Mesendoderm (in vitro differentiated cells): Measurements from ENCODE around the gene HMGXB3.

ENCODE experiments used
- DNase-seq: peaks from one replicate; pipeline ENCODE4 v3.0.0; 2013
- H2AK5ac ChIP-seq: 2 replicates; pipeline ENCODE4 v1.6.1; 2013; ENCODE audit warnings: low read length, inconsistent platforms
- H2BK120ac ChIP-seq: 2 replicates; pipeline ENCODE4 v1.6.1; 2013; ENCODE audit warnings: low read depth, mild to moderate bottlenecking, low read length, moderate library complexity, mixed read lengths
- H2BK15ac ChIP-seq: replicated peaks from 2 replicates; pipeline ENCODE4 v1.6.1; 2013; ENCODE audit warnings: low read depth, mild to moderate bottlenecking, moderate library complexity
- H2BK5ac ChIP-seq: 2 replicates; pipeline ENCODE4 v1.6.1; 2013; ENCODE audit warnings: low read length, inconsistent platforms
- H3K18ac ChIP-seq: 2 replicates; pipeline ENCODE4 v1.6.1; 2013; ENCODE audit warnings: mild to moderate bottlenecking, low read length, mixed read lengths
- H3K23ac ChIP-seq: one replicate; pipeline ENCODE4 v1.6.1; 2013; ENCODE audit warnings: low read length
- H3K27ac ChIP-seq: 2 replicates; pipeline ENCODE4 v1.5.1; 2013; ENCODE audit warnings: low read depth, mild to moderate bottlenecking, inconsistent platforms, low read length, moderate library complexity
- H3K27me3 ChIP-seq: 2 replicates; pipeline ENCODE4 v1.6.1; 2013; ENCODE audit warnings: low read length, control low read depth, mild to moderate bottlenecking, inconsistent platforms; ENCODE audit not compliant: insufficient read depth, poor library complexity
- H3K36me3 ChIP-seq: 2 replicates; pipeline ENCODE4 v1.6.1; 2013; ENCODE audit warnings: low read length, inconsistent platforms; ENCODE audit not compliant: control insufficient read depth, insufficient read depth
- H3K4ac ChIP-seq: one replicate; pipeline ENCODE4 v1.6.1; 2013; ENCODE audit warnings: low read depth, mild to moderate bottlenecking, low read length, moderate library complexity
- H3K4me1 ChIP-seq: 2 replicates; pipeline ENCODE4 v1.6.1; 2013; ENCODE audit warnings: low read depth, low read length, inconsistent platforms; ENCODE audit not compliant: control insufficient read depth
- H3K4me2 ChIP-seq: 2 replicates; pipeline ENCODE4 v1.6.1; 2013; ENCODE audit warnings: low read length
- H3K4me3 ChIP-seq: 2 replicates; pipeline ENCODE4 v1.5.1; 2013; ENCODE audit warnings: mild to moderate bottlenecking, low read length
- H3K56ac ChIP-seq: one replicate; pipeline ENCODE4 v1.6.1; 2013; ENCODE audit warnings: low read length
- H3K79me1 ChIP-seq: 2 replicates; pipeline ENCODE4 v1.6.1; 2013; ENCODE audit warnings: low read length, inconsistent platforms
- H3K79me2 ChIP-seq: 2 replicates; pipeline ENCODE4 v1.6.1; 2013; ENCODE audit warnings: mild to moderate bottlenecking, low read length; ENCODE audit not compliant: control insufficient read depth, insufficient read depth
- H3K9ac ChIP-seq: 2 replicates; pipeline ENCODE4 v1.6.1; 2013; ENCODE audit warnings: low read length, inconsistent platforms
- H4K5ac ChIP-seq: one replicate; pipeline ENCODE4 v1.6.1; 2013; ENCODE audit warnings: low read length
- H4K8ac ChIP-seq: one replicate; pipeline ENCODE4 v1.6.1; 2013; ENCODE audit warnings: low read depth, mild to moderate bottlenecking, control low read depth, low read length, moderate library complexity
- WGBS: extraction: QIAGEN DNeasy Blood & Tissue Kit; methylation state at CpG from one replicate; pipeline ENCODE4 v1.1.7; 2013; ENCODE audit warnings: low lambda C conversion rate, missing lambda C conversion rate; ENCODE audit not compliant: insufficient coverage; ENCODE audit errors: extremely low coverage; 5-methylcytosine and 5-hydroxymethylcytosine counted together

The HMGXB3 gene

DNA sequence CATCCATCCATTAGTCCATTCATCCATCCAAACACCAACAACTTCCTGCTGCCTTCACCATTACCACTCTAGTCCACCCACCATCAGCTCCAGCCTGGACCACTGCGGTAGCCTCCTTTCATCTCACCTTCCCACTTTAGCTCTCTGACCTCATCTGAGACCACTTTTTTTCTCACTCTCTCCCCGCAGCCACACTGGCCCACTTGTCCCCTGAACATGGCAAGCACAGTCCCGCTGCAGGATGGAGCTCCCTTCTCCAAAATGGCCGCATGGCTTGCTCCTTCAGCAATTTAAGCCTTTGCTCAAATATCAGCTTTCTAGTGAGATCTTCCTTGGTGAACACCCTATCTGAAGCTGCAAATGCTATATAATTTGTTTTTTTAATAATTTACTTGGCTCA is 74.7 kb downstream of the HMGXB3 start:
- WGBS, result no CpG with 5 or more reads among the region's 4 CpGs

DNA sequence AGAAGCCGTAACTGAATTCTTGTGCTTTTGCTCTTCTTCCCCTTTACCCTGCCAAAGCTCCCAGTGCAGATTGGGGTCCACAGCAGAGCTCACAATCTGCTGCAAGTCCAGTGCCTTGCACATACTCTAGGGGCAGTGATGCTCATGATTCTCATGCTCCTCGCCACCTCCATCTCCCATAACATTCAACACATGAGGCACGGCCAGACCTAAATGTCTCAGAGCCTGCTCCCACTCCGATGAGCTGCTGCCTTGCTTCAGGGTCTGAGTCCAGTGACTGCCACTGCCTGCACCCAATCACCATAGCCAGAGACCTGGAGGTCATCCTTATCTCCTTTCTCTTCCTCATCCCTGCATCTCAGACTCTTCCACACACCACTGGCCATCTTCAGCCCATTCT is 75.3 kb downstream of the HMGXB3 start:
- H3K27ac ChIP-seq, result no peak overlapping the region
- H2BK120ac ChIP-seq, result no peak overlapping the region
- no peak overlapping the region for H3K23ac ChIP-seq
- H3K4me2 ChIP-seq, result no peak overlapping the region
- H4K8ac ChIP-seq, result no peak overlapping the region
- no peak overlapping the region for H4K5ac ChIP-seq
- no peak overlapping the region for H2BK5ac ChIP-seq
- H3K79me2 ChIP-seq, result no peaks in the 10 kb centered on the region
- no peak overlapping the region for H3K4ac ChIP-seq
- H3K27me3 ChIP-seq, result no peaks in the 10 kb centered on the region
- H3K79me1 ChIP-seq, result no peaks in the 10 kb centered on the region
- no CpG with 5 or more reads among the region's 4 CpGs for WGBS
- H3K36me3 ChIP-seq, result no peaks in the 10 kb centered on the region
- no peak overlapping the region for H3K56ac ChIP-seq
- H3K4me1 ChIP-seq, result no peaks in the 10 kb centered on the region
- DNase-seq, result peak; percentile 25
- H2AK5ac ChIP-seq, result no peak overlapping the region
- H3K9ac ChIP-seq, result no peak overlapping the region
- no peak overlapping the region for H3K18ac ChIP-seq
- no peak overlapping the region for H3K4me3 ChIP-seq
- no peak overlapping the region for H2BK15ac ChIP-seq

More for the DNA sequence above, 74.7 kb downstream of the HMGXB3 start:
- H3K79me1 ChIP-seq, result no peaks in the 10 kb centered on the region
- H3K4ac ChIP-seq, result no peak overlapping the region
- H3K36me3 ChIP-seq, result no peaks in the 10 kb centered on the region
- no peak overlapping the region for H2BK120ac ChIP-seq
- no peak overlapping the region for H2BK5ac ChIP-seq
- H3K18ac ChIP-seq, result no peak overlapping the region
- no peak overlapping the region for H2AK5ac ChIP-seq
- no peak overlapping the region for H3K9ac ChIP-seq
- H3K4me2 ChIP-seq, result no peak overlapping the region
- no peaks in the 10 kb centered on the region for H3K4me1 ChIP-seq
- no peak overlapping the region for H4K5ac ChIP-seq
- H3K27ac ChIP-seq, result no peak overlapping the region
- no peak overlapping the region for H3K4me3 ChIP-seq
- no peaks in the 10 kb centered on the region for H3K79me2 ChIP-seq
- H2BK15ac ChIP-seq, result no peak overlapping the region
- H3K56ac ChIP-seq, result no peak overlapping the region
- no peaks in the 10 kb centered on the region for H3K27me3 ChIP-seq
- no peak overlapping the region for H4K8ac ChIP-seq
- H3K23ac ChIP-seq, result no peak overlapping the region
- no peak for DNase-seq

DNA sequence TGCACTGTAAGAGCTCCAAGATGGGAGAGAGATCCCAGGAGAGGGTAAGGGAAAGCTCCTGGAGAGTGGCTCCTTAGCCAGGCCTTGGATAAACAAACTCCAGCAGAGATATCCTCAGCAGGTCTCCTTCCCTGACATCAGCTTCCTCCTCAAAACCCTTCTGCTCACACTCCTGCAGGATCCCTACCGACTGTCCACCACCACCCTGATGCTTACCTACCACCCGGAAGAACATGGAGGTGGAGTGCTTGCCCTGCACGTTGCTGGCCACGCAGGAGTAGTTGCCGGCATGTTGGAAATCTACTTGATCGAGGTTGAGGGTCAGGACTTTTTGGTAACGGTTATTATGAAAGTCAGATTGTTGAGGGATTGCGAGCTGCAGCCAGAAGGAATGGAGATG is 76.5 kb downstream of the HMGXB3 start:
- no peak overlapping the region for H3K4me3 ChIP-seq
- no peak overlapping the region for H2AK5ac ChIP-seq
- H2BK15ac ChIP-seq, result no peak overlapping the region
- H3K4ac ChIP-seq, result no peak overlapping the region
- H3K79me1 ChIP-seq, result no peaks in the 10 kb centered on the region
- no peak overlapping the region for H3K18ac ChIP-seq
- no peak overlapping the region for H3K56ac ChIP-seq
- no CpG with 5 or more reads among the region's 8 CpGs for WGBS
- no peak overlapping the region for H3K23ac ChIP-seq
- H3K9ac ChIP-seq, result no peak overlapping the region
- H3K79me2 ChIP-seq, result no peaks in the 10 kb centered on the region
- H3K4me1 ChIP-seq, result no peaks in the 10 kb centered on the region
- no peaks in the 10 kb centered on the region for H3K36me3 ChIP-seq
- no peak overlapping the region for H2BK5ac ChIP-seq
- no peak overlapping the region for H2BK120ac ChIP-seq
- no peak overlapping the region for H3K4me2 ChIP-seq
- H4K5ac ChIP-seq, result no peak overlapping the region
- no peak overlapping the region for H3K27ac ChIP-seq
- no peak overlapping the region for H4K8ac ChIP-seq
- no peak for DNase-seq
- H3K27me3 ChIP-seq, result no peaks in the 10 kb centered on the region

DNA sequence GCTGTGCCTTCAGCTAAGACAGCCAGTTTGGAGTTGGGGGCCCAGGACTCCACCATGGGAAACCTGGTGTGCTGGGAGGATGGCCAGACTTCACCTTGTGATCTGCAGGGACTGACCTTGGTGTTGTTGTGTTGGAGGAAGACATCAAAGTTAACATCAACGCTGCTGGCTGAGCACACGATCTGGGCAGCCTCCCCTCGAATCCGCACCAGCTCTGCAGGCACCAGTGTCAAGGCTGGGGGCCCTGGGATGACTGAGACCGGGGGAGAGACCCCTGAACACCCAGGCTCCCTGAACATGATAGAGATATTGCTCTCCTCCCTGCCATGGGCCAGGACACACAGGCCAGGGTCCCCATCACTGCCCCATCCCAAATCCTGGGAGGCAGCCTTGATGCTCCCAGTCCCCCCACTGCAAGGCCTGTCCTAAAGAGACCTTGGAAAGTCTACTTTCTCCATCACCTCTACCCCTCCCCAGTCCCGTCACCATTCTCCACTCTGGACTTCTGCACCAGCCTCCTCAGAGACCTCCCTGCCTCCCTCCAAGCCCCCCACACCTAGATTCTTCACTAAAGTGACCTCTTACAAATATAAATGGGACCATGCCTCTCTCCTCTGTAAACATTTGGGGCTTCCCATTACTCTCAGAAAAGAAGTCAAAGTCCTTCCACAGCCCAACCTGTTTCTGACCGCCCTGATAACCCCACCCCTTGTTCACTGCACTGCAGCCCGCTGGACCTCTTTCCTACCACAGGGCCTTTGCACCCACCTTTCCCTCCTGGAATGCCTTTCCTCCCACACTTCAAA is 77.7 kb downstream of the HMGXB3 start:
- Histone ChIP-seq H3K79me1 (no peaks in the 10 kb centered on the region), H3K79me2 (no peaks in the 10 kb centered on the region), H4K5ac (no peak overlapping the region), H2AK5ac (no peak overlapping the region), H3K27me3 (no peaks in the 10 kb centered on the region), H3K23ac (no peak overlapping the region), H3K18ac (no peak overlapping the region), H3K36me3 (no peaks in the 10 kb centered on the region), H3K4me2 (no peak overlapping the region), H3K56ac (no peak overlapping the region), H4K8ac (no peak overlapping the region), H2BK120ac (no peak overlapping the region), H3K4me3 (no peak overlapping the region), H3K27ac (no peak overlapping the region), H3K4ac (no peak overlapping the region), H3K4me1 (no peaks in the 10 kb centered on the region), H2BK5ac (no peak overlapping the region), H2BK15ac (no peak overlapping the region), H3K9ac (no peak overlapping the region)
- no peak for DNase-seq
- WGBS, result no CpG with 5 or more reads among the region's 8 CpGs

DNA sequence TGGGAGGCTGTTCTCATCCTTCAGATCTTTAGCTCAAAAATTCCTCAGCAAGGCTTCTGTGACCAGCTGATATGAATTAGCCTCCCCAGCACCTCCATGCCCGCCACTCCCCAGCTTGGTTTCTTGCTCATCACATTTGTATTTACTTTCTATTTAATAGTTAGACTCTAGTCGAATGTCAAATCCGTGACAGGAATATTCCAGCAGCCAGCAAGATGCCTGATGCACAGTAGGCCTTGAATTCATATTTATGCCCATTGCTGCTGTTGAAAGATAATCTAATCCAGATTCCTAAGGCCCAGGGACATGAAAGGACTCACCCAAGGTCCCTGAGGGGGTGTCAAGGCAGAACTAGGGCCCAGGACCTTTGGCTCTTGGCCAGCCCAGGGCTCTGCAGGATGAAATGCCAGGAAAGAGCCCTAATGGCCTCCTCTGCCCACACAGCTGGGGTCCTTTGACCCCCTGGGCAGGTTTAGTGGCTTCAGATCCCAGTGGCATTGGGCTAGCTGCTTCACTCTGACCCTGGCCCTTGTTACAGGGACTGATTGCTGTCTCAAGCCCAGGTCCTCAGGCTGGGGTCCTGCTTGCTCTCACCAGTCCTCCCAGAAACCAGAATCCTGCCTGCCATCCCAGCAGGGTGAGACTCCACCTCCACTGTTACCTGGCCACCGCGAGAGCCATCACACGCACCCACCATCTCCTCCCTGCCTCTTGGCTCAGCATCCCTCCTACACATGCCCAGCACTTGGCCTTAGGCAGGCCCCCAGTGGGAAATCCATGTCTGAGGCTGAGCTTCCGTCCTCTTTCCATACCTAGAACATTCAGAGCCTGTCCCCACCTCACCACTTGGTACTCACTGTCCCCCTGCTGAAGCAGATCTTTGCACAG is 78.5 kb downstream of the HMGXB3 start:
- no CpG with 5 or more reads among the region's 7 CpGs for WGBS
- no peak overlapping the region for H3K23ac ChIP-seq
- no peak overlapping the region for H4K5ac ChIP-seq
- no peaks in the 10 kb centered on the region for H3K27me3 ChIP-seq
- no peak overlapping the region for H3K18ac ChIP-seq
- H3K9ac ChIP-seq, result no peak overlapping the region
- no peaks in the 10 kb centered on the region for H3K36me3 ChIP-seq
- H3K4me1 ChIP-seq, result no peaks in the 10 kb centered on the region
- H2BK120ac ChIP-seq, result no peak overlapping the region
- no peak overlapping the region for H3K4me3 ChIP-seq
- no peak overlapping the region for H3K27ac ChIP-seq
- DNase-seq, result no peak
- H4K8ac ChIP-seq, result no peak overlapping the region
- H3K4ac ChIP-seq, result no peak overlapping the region
- H2AK5ac ChIP-seq, result no peak overlapping the region
- H2BK15ac ChIP-seq, result no peak overlapping the region
- H2BK5ac ChIP-seq, result no peak overlapping the region
- H3K79me2 ChIP-seq, result no peaks in the 10 kb centered on the region
- H3K56ac ChIP-seq, result no peak overlapping the region
- no peaks in the 10 kb centered on the region for H3K79me1 ChIP-seq
- no peak overlapping the region for H3K4me2 ChIP-seq
